Activated CD8-positive, alpha-beta memory T cell treated with anti-CD3 and anti-CD28 coated beads, Interleukin-2, amount 50 U/mL, for 1 hour (primary cell): ENCODE data around the gene MAGEF1.

Experiments used
- DNase-seq: peaks from one replicate; pipeline ENCODE4 v3.0.0-alpha.2; 2020; ENCODE audit errors: extremely low read depth

MAGEF1 gene, protein sequence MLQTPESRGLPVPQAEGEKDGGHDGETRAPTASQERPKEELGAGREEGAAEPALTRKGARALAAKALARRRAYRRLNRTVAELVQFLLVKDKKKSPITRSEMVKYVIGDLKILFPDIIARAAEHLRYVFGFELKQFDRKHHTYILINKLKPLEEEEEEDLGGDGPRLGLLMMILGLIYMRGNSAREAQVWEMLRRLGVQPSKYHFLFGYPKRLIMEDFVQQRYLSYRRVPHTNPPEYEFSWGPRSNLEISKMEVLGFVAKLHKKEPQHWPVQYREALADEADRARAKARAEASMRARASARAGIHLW

DNA sequence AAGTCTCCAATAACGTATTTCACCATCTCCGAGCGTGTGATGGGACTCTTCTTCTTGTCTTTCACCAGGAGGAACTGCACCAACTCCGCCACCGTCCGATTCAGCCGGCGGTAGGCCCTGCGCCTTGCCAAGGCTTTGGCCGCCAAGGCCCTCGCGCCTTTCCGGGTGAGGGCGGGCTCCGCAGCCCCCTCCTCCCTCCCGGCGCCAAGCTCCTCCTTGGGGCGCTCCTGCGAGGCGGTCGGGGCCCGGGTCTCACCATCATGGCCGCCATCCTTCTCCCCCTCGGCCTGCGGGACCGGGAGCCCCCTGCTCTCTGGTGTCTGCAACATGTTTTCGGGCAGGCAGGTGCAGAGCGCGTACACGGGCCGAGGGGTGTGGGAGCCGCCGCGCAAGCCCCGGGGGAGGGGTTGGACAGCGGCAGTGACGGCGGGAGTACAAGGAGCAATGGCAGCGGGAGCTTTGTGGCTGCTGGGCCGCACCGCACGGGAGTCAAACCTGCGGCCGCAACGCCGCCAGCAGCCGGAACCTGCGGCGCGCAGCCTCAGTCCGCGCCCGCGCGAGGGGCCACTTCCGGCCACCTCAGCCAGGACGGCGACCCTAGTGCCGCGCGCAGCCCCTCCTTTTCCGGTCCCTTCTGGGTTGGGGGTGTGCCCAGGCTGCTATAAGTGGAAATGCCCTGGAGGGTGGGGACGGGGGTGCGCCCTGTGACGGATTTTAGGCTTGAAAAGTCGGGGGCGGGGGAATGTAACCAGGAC, at the start of gene MAGEF1:
MAGEF1 (minus strand) TSS at position 572 of the 755 bp plus-strand sequence; CDS start at position 329, 243 bp downstream.
- DNase-seq = no peak

DNA sequence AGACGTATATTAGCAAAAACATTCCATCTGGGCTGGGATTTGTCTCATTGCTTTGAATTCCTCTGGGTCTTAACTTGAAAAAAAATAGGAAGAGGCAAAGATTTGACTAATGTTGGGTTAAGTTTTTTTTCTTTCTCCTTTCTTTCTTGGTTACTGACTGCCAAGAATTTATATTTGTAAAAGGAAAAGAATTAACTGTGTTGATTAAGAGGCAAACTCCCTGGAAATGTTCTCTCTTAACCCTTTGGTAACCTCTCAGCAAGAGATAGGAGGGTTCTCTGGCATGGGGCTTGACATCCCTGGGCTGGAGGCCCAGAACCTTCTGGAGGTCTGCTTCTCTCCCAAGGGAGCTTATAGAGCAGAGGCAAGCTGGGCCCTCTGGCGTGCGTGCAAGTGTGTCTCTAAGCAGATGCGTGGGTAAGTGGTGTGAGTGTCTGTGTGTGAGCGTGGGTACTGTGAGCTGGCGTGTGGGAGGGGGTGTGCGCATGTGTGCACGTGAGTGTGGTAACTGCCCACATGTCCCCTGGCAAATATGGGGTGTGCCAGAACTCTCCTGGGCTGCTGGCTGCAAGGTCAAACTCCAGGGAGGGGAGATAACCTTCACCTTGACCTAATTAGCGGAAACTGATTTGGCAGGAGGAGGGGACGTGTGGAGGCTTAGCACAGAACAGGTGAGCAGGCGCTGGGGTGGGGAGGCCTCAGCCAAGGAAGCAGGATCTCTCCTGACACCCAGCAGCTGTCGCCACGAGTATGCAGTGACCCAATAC, 49.4 kb upstream of the MAGEF1 start:
- DNase-seq = no peak

GRCh38 chr3:184760337-184761074, 48.6 kb upstream of the MAGEF1 start:
- DNase-seq = no peak

GRCh38 chr3:184759666-184760200, 47.9 kb upstream of the MAGEF1 start:
- DNase-seq = no peak

DNA sequence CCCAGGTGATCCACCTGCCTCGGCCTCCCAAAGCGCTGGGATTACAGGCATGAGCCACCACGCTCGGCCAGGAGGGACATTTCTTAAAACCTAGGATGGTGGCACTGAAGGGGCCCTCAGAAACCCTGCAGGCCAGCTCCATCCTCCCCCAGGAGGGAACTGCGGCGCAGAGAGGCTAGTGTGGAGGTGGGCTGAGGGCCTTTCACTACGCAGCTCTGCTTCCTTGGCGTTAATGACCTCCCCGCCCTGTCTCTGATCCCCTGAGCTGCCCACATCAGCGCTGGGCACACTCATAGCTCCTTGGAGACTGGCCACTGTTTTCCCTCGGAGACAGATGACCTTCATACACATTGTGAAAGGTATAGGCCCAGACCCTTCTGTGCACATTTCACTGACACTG, 46.2 kb upstream of the MAGEF1 start:
- DNase-seq = no peak

- DNase-seq = no peak
Measured at GRCh38 chr3:184757022-184757651, 45.3 kb upstream of the MAGEF1 start.

DNA sequence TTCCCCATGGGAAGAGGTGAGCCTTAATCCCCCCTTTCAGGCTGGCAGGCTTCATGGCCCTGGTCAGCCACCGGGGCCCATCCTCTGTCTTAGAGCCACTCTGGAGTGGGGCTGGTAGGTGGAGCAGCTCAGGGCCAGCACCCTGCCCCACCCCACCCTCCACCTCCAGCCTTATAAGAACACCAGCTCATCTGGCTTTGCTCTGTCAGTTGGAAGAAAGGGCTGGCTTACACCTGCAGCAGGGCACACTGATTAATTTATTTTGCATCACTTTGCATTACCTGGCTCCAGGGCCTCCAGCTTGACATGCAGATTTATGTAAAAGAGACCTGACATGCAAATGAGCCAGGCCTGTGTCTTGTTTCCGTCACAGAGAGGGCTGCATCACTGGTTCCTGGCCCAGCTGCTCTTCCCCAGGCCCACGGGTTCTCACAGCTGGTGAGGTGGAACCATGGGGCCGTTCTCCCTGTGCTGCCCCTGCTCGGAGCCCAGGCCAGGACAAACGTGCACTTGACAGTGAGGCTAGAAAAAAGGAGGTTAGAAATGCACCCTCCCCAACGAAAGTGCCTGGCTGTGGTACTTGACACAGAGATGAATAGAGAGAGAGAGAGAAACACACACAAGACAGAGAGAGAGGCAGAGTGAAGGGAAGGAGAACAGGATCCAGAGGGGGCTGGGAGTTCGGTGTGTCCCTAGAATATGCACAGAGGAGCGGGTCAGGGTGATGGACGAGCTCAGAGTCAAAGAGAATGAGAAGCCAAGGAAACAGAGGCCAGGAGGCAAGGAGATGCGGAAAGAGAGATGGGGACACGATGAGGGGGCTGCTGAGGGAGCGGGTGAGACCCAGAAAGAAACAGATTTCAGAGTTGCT, 44.5 kb upstream of the MAGEF1 start:
- no peak for DNase-seq

- DNase-seq = no peak
Measured at GRCh38 chr3:184755315-184755731, 43.5 kb upstream of the MAGEF1 start.

GRCh38 chr3:184752361-184752760, 40.5 kb upstream of the MAGEF1 start:
- DNase-seq = no peak

- no peak for DNase-seq
Measured at GRCh38 chr3:184751204-184752040, 39.6 kb upstream of the MAGEF1 start.

DNA sequence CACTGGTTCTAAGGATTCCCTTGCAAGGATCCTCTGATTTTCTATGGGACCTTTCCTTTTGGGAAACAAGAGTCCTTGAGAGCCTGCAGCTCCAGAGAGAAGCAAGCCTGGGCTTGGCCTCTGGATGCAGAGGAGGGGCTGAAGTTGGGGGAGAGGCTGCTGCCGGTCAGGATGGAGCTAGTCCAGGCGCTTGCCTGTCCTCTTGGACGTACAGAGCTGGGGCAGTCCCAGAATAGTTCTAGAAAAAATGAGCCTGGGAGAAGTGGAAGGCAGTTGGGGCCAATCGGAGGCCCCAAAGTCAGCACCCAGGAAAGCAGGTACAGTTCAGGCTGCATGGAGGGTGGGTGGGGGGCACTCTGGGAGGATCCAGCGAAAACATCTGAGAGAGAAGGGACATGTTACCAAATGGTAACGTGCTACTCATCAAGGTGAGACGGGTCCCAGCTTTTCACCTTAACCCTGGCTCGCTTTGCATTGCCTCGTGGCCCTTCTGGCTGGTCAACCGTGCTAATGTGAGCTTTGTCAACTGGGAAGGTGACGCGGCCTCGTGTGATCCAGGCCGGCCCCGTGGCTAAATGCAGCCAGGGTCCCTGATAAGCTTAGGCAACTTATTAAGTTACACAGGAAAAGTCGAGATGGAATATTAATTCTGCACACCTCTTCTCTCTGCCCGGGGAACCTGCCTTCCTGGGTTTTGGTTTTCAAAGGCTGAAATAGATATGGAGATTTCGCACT, 38.7 kb upstream of the MAGEF1 start:
- DNase-seq = no peak

GRCh38 chr3:184749168-184749744, 37.4 kb upstream of the MAGEF1 start:
- DNase-seq = no peak

GRCh38 chr3:184748219-184749135, 36.6 kb upstream of the MAGEF1 start:
- no peak for DNase-seq

DNA sequence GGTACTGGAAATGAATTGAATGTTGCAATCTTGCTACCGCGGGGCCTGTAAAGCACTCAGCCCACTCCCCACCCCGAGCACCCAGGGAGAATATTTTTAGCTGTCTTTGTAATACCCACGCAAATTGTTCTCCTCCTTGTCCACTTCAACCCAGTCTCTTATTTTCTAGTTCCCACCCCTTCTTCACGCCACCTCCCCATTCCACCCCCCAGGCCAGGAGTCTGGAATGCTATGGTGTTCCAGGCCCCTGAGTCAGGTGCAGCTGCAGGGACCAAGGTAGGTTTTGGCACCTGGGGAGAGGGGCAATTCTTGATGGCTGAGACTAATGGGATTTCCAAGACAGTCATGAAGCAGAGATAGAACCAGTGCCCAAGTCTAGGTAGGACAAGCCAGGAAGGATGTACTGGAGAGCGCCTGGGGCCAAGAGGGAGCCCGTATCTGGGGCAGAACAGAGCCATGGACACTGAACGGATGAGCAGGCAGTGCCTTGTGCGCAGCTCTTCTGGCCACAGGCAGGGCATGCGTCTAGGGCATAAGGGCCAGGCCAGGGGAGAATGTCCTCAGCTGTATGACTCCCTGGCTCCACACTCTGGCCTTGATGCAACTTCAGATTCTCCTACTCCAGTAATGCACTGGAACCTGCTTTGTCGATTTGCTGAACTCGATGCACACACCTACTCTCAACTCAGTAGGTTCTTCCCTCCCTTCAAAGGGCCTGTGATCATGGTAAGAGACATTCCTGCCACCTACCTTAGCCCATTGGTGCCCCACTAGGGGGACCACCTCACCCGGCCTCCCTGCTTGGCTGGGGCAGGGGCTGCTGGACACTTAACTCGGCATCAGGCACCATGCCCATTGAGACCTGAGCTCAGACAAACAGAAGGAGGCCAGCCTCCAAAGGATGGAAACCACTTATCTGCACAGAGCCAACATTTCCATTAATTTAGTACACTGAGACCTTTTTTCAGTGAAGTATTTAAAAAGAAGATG, 34.6 kb upstream of the MAGEF1 start:
- DNase-seq = no peak

- no peak for DNase-seq
Measured at GRCh38 chr3:184745526-184745925, 33.7 kb upstream of the MAGEF1 start.

DNA sequence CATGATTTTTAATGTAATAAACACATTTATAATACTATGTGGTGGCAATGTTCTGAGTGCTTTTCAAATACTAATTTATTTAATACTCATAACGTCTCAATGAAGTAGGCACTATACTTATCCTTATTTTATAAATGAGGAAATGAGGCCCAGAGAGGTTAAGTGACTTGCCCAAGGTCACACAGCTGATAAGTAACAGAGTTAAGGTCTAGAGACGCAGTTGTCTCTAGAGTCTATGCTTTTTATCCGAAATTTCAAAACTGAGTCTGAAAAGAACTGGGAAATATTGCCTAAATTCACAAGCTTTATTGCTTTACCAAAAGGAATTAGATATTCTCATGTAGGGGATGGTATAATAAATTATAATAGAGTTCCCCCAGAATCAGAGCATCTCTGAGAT, 31.4 kb upstream of the MAGEF1 start:
- no peak for DNase-seq
